Epithelial cell of esophagus (primary cell): ENCODE results near the gene CP.

Experiments
- DNase-seq: peaks from one replicate; pipeline ENCODE4 v3.0.0; 2010; ENCODE audit warnings: low read depth
- H3K4me3 ChIP-seq: 2 replicates; pipeline ENCODE4 v1.5.1; 2011; ENCODE audit warnings: mild to moderate bottlenecking, low read length, control low read depth
- CTCF ChIP-seq: IDR thresholded peaks from 2 replicates; pipeline ENCODE4 v1.5.1; 2011; ENCODE audit warnings: low read depth, mild to moderate bottlenecking, low read length, control low read depth, inconsistent platforms; ENCODE audit not compliant: insufficient read depth; ENCODE audit errors: missing control alignments

Gene CP

GRCh38 chr3:149186219-149186618 is 35.4 kb downstream of the CP start:
- no peak for TF ChIP-seq CTCF
- no peak for DNase-seq
- no peak overlapping the region for H3K4me3 ChIP-seq

GRCh38 chr3:149181182-149181581 is 40.4 kb downstream of the CP start:
- TF ChIP-seq CTCF: no peak
- no peak for DNase-seq
- H3K4me3 ChIP-seq: no peak overlapping the region

- no peak overlapping the region for H3K4me3 ChIP-seq
- TF ChIP-seq CTCF: no peak
- DNase-seq: peak; percentile 97
Measured at GRCh38 chr3:149180057-149180573, 41.5 kb downstream of the CP start.

- no peak overlapping the region for H3K4me3 ChIP-seq
- peak; percentile 46 for DNase-seq
- TF ChIP-seq CTCF: no peak
Measured at GRCh38 chr3:149179220-149179619, 42.4 kb downstream of the CP start.

GRCh38 chr3:149177122-149177521 is 44.5 kb downstream of the CP start:
- TF ChIP-seq CTCF: no peak
- DNase-seq: no peak
- H3K4me3 ChIP-seq: no peak overlapping the region

GRCh38 chr3:149174901-149175300 is 46.7 kb downstream of the CP start:
- DNase-seq: no peak
- no peak overlapping the region for H3K4me3 ChIP-seq
- TF ChIP-seq CTCF: no peak

GRCh38 chr3:149170672-149171071 is 51.0 kb downstream of the CP start:
- TF ChIP-seq CTCF: no peak
- no peak for DNase-seq
- no peak overlapping the region for H3K4me3 ChIP-seq
